Ovary (tissue), 9 donors: ENCODE data around the gene CENPB. TPM values are rescaled to one million over a fixed set of nuclear protein-coding genes. Genes with fewer than 3 reads are reported as not detected.

Experiments
- DNase-seq, 5 donors: peaks; one replicate each; pipeline ENCODE4 v3.0.0-alpha.2; 2019 to 2020
- H3K27ac ChIP-seq, 2 donors: fragments of 200-600 bp; one replicate each; pipeline versions ENCODE4 v1.5.1 to v1.8.0; 2019 to 2022
- H3K27me3 ChIP-seq: fragments of 200-600 bp; one replicate; pipeline ENCODE4 v1.8.0; 2022
- H3K36me3 ChIP-seq: fragments of 200-600 bp; sonication (generic); one replicate; pipeline ENCODE4 v1.5.1; 2019
- H3K4me1 ChIP-seq: one replicate; pipeline ENCODE4 v1.8.1; 2013; ENCODE audit warnings: mild to moderate bottlenecking, moderate library complexity; ENCODE audit not compliant: insufficient read depth
- H3K4me3 ChIP-seq: fragments of 200-600 bp; sonication (generic); one replicate; pipeline ENCODE4 v1.5.1; 2017
- H3K9me3 ChIP-seq, 2 donors: fragments of 200-600 bp in 1 of 2; sonication (generic) in 1 of 2; one replicate each; pipeline versions ENCODE4 v1.5.1 to v1.8.1; 2013 to 2019; ENCODE audit warnings: mild to moderate bottlenecking in 1 of 2, moderate library complexity in 1 of 2
- CTCF ChIP-seq, 3 donors: fragments of 450-650 bp in 2 of 3; fragments of 200-600 bp in 1 of 3; IDR thresholded peaks; one replicate each; pipeline versions ENCODE4 v1.5.1 to v1.8.0; 2016 to 2022; ENCODE audit warnings: antibody characterized with exemption in 3 of 3, mild to moderate bottlenecking in 1 of 3
- EP300 ChIP-seq: sonication (generic); formaldehyde crosslinking; IDR thresholded peaks from one replicate; pipeline ENCODE4 v1.6.1; 2017; ENCODE audit warnings: antibody characterized with exemption
- POLR2A ChIP-seq: fragments of 450-650 bp; IDR thresholded peaks from one replicate; pipeline ENCODE4 v1.6.1; 2017; ENCODE audit warnings: antibody characterized with exemption, mild to moderate bottlenecking, moderate library complexity
- WGBS, 3 donors: extraction: QIAGEN DNeasy Blood & Tissue Kit in 1 of 3; methylation state at CpG; one replicate each; pipeline versions ENCODE4 v1.1.5 to v1.1.7; 2013 to 2017; 5-methylcytosine and 5-hydroxymethylcytosine counted together
- intact Hi-C, 4 donors: fragments of 100-400 bp; cut with DNase I; formaldehyde crosslinking; loops; one replicate each; pipeline versions ENCODE4 v1.11.0 to v1.15.1; 2022 to 2023
- polyA plus RNA-seq, 2 donors: library from polyadenylated mRNA; stranded (reverse); fragments of 200-250 nt in 1 of 2; fragments of 350-450 nt in 1 of 2; fragmentation: Illumina TruSeq in 1 of 2; extraction: RNeasy Lipid Tissue Mini Kit (QIAGEN cat#74804) in 1 of 2; gene quantifications; one replicate each; pipeline ENCODE4 v1.2.3, GENCODE V29; 2013 to 2014
- total RNA-seq, 7 donors: library from RNA; depleted of rRNA in 2 of 7; stranded (reverse); fragments of >200 nt in 2 of 7; fragmentation: NEBNext Ultra II Directional in 3 of 7; extraction: Animal tissue kit (Norgen Biotek cat#: 25700) in 3 of 7; gene quantifications; one replicate each; pipeline versions ENCODE4 v1.1.0 to v1.2.4, GENCODE V29; 2016 to 2023
- donor health status: DM: no; HTN: no; CAD: no; lungs with moderate emphysema.
- donor health status: DM: no; HTN: no; CAD: no.
- donor health status: Bipolar disorder and iron deficiency.
- donor health status: DM: yes; HTN: yes; CAD: no.
- donor health status: DM: no; HTN: no; CAD: no.
- donor health status: DM: yes; HTN: yes; CAD: no.

CENPB gene
- total and polyA plus RNA-seq, 9 donors, result 15.4 to 119 (median 95.1) TPM

- WGBS, 3 donors, result 65 to 82% (median 66%) methylated on average over 13 of the region's 13 CpGs
- DNase-seq, result no peak
- TF ChIP-seq POLR2A (no peak), CTCF (IDR thresholded peaks at IDR 0.05) (no peak), EP300 (no peak)
- intact Hi-C loops, result no loop called here
- H3K27ac ChIP-seq, result no peak overlapping the region
- no peaks in the 10 kb centered on the region for H3K27me3 ChIP-seq
- H3K4me3 ChIP-seq, result no peak overlapping the region
- H3K9me3 ChIP-seq, result no peaks in the 10 kb centered on the region
- H3K4me1 ChIP-seq, result no peaks in the 10 kb centered on the region
- no peaks in the 10 kb centered on the region for H3K36me3 ChIP-seq
Measured at GRCh38 chr20:3752386-3752759, 34.2 kb downstream of the CENPB start.

GRCh38 chr20:3751675-3752385 is 34.7 kb downstream of the CENPB start:
- no peak for TF ChIP-seq POLR2A
- TF ChIP-seq CTCF (IDR thresholded peaks at IDR 0.05), result no peak
- TF ChIP-seq EP300, result no peak
- Histone ChIP-seq H3K4me1 (no peaks in the 10 kb centered on the region), H3K36me3 (no peaks in the 10 kb centered on the region), H3K9me3 (no peaks in the 10 kb centered on the region), H3K4me3 (no peak overlapping the region), H3K27ac (no peak overlapping the region), H3K27me3 (no peaks in the 10 kb centered on the region)
- intact Hi-C loops, result no loop called here
- WGBS, 3 donors, result 76 to 80% (median 78%) methylated on average over 70 to 95 of the region's 95 CpGs
- DNase-seq, result no peak

- WGBS, 3 donors, result 84 to 86% (median 85%) methylated on average over 29 to 31 of the region's 31 CpGs
- Histone ChIP-seq H3K27ac (no peak overlapping the region), H3K36me3 (no peaks in the 10 kb centered on the region), H3K4me3 (no peak overlapping the region), H3K9me3 (no peaks in the 10 kb centered on the region), H3K27me3 (no peaks in the 10 kb centered on the region), H3K4me1 (no peaks in the 10 kb centered on the region)
- TF ChIP-seq POLR2A, result no peak
- TF ChIP-seq EP300, result no peak
- TF ChIP-seq CTCF (IDR thresholded peaks at IDR 0.05), result no peak
- no peak for DNase-seq
- intact Hi-C loops, result no loop called here
Measured at GRCh38 chr20:3751305-3751674, 35.2 kb downstream of the CENPB start.

- no peaks in the 10 kb centered on the region for H3K9me3 ChIP-seq
Measured at GRCh38 chr20:3749689-3750531, 36.6 kb downstream of the CENPB start.

More at GRCh38 chr20:3749689-3750531, 36.6 kb downstream of the CENPB start:
- no peak for DNase-seq
- Histone ChIP-seq H3K27me3 (no peaks in the 10 kb centered on the region), H3K4me3 (no peak overlapping the region), H3K4me1 (no peaks in the 10 kb centered on the region), H3K27ac (no peak overlapping the region), H3K36me3 (no peaks in the 10 kb centered on the region)
- intact Hi-C loops, result no loop called here
- 77 to 81% (median 80%) methylated on average over 64 to 72 of the region's 72 CpGs for whole genome bisulfite sequencing, 3 donors
- TF ChIP-seq POLR2A, result no peak
- no peak for TF ChIP-seq EP300
- TF ChIP-seq CTCF (IDR thresholded peaks at IDR 0.05), result peak in 1 of 3 donors; percentile 12
